ENCODE measurements around the gene C12orf56.
"Not testable (repeated sequence)": the region's sequence is repeated elsewhere in the genome, so short reads cannot be mapped to it uniquely, and the experiment has no call there.

Gene C12orf56

DNA sequence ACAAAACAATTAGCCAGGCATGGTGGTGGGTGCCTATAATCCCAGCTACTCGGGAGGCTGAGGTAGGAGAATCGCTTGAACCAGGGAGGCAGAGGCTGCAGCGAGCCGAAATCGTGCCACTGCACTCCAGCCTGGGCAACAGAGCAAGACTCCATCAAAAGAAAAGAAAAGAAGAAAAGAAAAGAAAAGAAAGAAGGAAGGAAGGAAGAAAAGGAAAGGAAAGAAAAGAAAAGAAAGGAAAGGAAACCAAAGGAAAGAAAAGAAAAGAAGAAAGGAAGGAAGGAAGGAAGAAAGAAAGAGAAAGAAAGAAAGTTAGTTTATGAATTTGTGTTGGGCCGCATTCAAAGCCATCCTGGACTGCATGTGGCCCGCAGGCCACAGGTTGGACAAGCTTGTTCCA lies 172.9 kb downstream of the C12orf56 start:
- Mint-ChIP-seq H3K4me1 (ENCODE audit: low read depth) (peaks cover 33% of the 10 kb centered on the region), H3K36me3 (ENCODE audit: low read depth) (peaks cover 17% of the 10 kb centered on the region)
- not testable (repeated sequence) for H3K27me3 Mint-ChIP-seq, H3K4me3 Mint-ChIP-seq, H3K9me3 Mint-ChIP-seq, H3K27ac Mint-ChIP-seq

DNA sequence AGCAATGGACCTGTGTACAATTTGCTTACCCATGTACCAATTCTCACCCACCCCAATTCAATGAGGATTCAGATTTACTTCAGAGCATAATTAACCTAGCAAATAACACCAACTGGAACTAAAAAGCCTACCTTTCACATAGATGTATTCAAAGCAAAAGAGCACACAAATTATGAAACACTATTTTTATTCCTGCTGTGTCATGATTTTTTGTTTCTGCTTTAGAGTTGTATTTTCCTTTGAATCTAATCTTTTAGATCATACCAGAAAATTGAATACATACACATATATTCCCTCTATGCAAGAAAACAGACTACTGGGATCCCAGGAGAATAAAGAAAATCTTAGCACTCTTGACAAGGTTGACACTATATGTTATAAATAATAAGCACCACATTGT lies 174.3 kb downstream of the C12orf56 start:
- H3K4me1 Mint-ChIP-seq (ENCODE audit: low read depth) = peaks cover 24% of the 10 kb centered on the region
- H3K36me3 Mint-ChIP-seq (ENCODE audit: low read depth) = peaks cover 27% of the 10 kb centered on the region
- H3K27me3 Mint-ChIP-seq = no peaks in the 10 kb centered on the region
- no peaks in the 10 kb centered on the region for H3K9me3 Mint-ChIP-seq
- no peak overlapping the region for H3K27ac Mint-ChIP-seq
- H3K4me3 Mint-ChIP-seq = no peak overlapping the region

Data from stimulated activated naive CD8-positive, alpha-beta T cell treated with anti-CD3 and anti-CD28 coated beads, Interleukin-15, Interleukin-2, amounts not matched to agents 100 ng/mL and 50 ng/mL, for 24 hours (primary cell).